Mesothelial cell of epicardium (in vitro differentiated cells): ENCODE data around the gene NDC80. TPM values are rescaled to one million over a fixed set of nuclear protein-coding genes. Genes with fewer than 3 reads are reported as not detected.
A peak's percentile ranks its signal among the peaks of the same experiment; 100 is the strongest.

Experiments
- DNase-seq, 2 experiments: peaks; one replicate each; pipeline ENCODE4 v3.0.0; 2021; ENCODE audit warnings: low spot score in 2 of 2; ENCODE audit not compliant: unreplicated experiment in 2 of 2
- H3K27ac Mint-ChIP-seq: 2 replicates; pipeline ENCODE4 v1.8.0; 2021; ENCODE audit warnings: mixed read lengths
- H3K27me3 Mint-ChIP-seq: 2 replicates; pipeline ENCODE4 v1.8.0; 2021; ENCODE audit warnings: low read depth, mixed read lengths
- H3K36me3 Mint-ChIP-seq: 2 replicates; pipeline ENCODE4 v1.8.0; 2021; ENCODE audit warnings: mixed read lengths
- H3K4me1 Mint-ChIP-seq: 2 replicates; pipeline ENCODE4 v1.8.0; 2021; ENCODE audit warnings: mixed read lengths
- H3K4me3 Mint-ChIP-seq: 2 replicates; pipeline ENCODE4 v1.8.0; 2021; ENCODE audit warnings: mild to moderate bottlenecking, moderate library complexity, mixed read lengths
- H3K9me3 Mint-ChIP-seq: 2 replicates; pipeline ENCODE4 v1.8.0; 2021; ENCODE audit warnings: mixed read lengths
- total RNA-seq: library from RNA; stranded (reverse); gene quantifications from 3 replicates; pipeline ENCODE4 v1.2.1, GENCODE V29; 2021
- TF ChIP-seq, protein P1 (sequence below): fragments of 200-600 bp; sonication (generic); IDR thresholded peaks from one replicate; pipeline ENCODE4 v1.5.0; 2021; ENCODE audit warnings: antibody characterized with exemption; ENCODE audit not compliant: unreplicated experiment

The NDC80 gene
- total RNA-seq, 1 donor from 2014 or later = 13.4 TPM

DNA sequence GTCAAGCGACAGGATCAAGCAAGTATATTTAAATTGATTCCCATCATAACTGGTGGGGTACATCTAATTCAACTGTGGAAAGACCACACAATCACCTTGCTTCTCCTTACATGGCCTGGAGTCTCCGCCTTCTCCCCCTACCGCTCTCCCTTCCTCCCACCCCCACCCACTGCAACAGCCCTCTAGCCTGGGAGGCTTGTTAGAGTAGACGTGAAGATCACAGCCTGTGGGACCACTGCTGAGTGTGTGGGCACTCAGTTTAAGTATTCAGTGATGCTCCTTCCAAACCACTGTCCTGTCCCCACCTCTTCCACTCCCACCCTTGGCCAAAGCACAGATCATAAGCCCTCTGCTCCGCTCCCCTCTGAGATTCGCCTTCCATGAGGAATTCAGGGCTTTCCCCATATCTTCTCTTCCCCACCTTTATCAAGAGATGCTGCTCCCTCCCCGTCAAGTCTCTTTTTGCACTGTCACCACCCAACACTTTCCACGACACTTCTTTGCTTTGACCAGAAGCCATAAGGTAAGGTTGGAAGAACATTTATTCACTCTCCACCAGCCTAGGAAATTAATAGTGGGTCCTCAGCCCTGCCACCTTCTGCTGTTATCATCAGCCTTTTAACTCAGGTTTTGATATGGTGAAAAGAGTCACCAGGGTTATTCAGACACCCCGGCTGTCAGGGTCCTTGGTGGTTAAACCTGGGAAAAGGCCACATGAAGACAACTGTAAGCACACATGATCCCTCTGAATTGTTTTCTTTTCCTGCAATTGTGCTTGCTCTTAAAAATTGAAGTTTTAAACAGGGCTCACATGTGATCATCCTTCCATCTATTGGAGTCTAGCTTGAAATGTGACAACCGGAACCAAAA, 1.8 kb upstream of the NDC80 start:
- Mint-ChIP-seq H3K4me1 (peaks cover 42% of the 10 kb centered on the region), H3K36me3 (peaks cover 7% of the 10 kb centered on the region), H3K4me3 (peak overlapping the region; percentile 97), H3K9me3 (no peaks in the 10 kb centered on the region), H3K27me3 (no peaks in the 10 kb centered on the region), H3K27ac (no peak overlapping the region)
- no peak for DNase-seq
- TF ChIP-seq, protein P1, sequence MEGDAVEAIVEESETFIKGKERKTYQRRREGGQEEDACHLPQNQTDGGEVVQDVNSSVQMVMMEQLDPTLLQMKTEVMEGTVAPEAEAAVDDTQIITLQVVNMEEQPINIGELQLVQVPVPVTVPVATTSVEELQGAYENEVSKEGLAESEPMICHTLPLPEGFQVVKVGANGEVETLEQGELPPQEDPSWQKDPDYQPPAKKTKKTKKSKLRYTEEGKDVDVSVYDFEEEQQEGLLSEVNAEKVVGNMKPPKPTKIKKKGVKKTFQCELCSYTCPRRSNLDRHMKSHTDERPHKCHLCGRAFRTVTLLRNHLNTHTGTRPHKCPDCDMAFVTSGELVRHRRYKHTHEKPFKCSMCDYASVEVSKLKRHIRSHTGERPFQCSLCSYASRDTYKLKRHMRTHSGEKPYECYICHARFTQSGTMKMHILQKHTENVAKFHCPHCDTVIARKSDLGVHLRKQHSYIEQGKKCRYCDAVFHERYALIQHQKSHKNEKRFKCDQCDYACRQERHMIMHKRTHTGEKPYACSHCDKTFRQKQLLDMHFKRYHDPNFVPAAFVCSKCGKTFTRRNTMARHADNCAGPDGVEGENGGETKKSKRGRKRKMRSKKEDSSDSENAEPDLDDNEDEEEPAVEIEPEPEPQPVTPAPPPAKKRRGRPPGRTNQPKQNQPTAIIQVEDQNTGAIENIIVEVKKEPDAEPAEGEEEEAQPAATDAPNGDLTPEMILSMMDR = no peak

DNA sequence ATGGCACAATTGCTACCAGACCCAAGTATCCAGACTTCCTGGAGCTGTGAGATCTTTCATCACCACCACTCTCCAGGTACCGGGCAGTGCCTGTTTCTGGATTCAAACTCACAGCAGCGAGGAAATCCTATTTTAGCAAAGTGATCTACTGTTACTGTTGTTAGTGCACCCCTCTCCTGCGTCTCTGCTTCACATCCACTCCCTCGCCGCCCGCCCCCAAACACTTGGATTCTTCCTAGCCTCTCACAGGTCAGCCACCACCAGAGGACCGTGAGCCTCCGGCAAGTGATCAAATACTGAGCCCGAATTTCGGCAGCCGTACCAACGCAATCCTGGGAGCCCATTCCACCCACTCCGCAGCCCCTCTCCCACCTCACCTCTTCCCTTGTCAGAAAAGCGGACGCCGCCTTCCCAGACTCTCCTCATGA, 571 bp upstream of the NDC80 start:
- H3K4me3 Mint-ChIP-seq = peak overlapping the region; percentile 97
- H3K4me1 Mint-ChIP-seq = peaks cover 42% of the 10 kb centered on the region
- no peaks in the 10 kb centered on the region for H3K27me3 Mint-ChIP-seq
- peak overlapping the region; percentile 98 for H3K27ac Mint-ChIP-seq
- no peaks in the 10 kb centered on the region for H3K9me3 Mint-ChIP-seq
- peaks cover 3% of the 10 kb centered on the region for H3K36me3 Mint-ChIP-seq
- DNase-seq = peak; percentile 37 to 69
- TF ChIP-seq, protein P1 = no peak

DNA sequence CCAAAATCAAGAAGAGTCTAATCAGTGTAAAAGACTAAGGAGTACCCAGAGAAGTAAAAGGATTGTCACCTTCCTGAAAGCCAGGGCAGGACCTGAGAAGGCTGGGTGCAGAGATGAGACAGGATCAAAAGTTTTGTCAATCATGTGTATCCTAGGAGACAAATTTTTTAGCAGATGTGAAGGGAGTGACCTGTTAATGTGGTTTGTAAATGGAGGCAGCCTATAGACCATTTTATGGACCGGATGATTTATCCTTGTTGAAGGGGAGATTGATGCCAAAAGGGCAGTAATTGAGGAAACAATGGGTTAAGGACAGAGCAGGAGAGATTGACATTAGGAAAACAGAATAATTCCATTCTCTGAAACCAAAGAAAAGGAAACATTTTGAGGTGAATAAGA, 813 bp downstream of the NDC80 start:
- Mint-ChIP-seq H3K27ac (peak overlapping the region; percentile 98), H3K4me3 (peak overlapping the region; percentile 97), H3K9me3 (no peaks in the 10 kb centered on the region), H3K27me3 (no peaks in the 10 kb centered on the region), H3K36me3 (peaks cover 3% of the 10 kb centered on the region), H3K4me1 (peaks cover 42% of the 10 kb centered on the region)
- DNase-seq = no peak
- TF ChIP-seq, protein P1 = no peak

DNA sequence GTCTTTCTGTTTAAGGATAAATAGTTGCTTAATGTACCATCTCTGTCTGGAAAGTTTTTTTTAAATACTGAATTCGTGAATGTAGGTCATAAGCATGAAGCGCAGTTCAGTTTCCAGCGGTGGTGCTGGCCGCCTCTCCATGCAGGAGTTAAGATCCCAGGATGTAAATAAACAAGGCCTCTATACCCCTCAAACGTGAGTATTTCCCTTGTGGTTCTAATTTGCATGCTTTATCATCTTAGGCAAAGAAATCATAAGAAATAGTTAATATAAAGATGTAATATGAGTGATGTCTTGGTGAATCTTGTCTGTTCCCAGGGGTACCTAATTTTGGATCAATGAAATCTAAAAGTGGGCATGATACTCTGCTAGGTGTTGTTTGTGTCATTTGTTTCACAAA, 1.5 kb downstream of the NDC80 start:
- TF ChIP-seq, protein P1 = no peak
- peaks cover 42% of the 10 kb centered on the region for H3K4me1 Mint-ChIP-seq
- H3K4me3 Mint-ChIP-seq = peak overlapping the region; percentile 97
- no peaks in the 10 kb centered on the region for H3K27me3 Mint-ChIP-seq
- no peaks in the 10 kb centered on the region for H3K9me3 Mint-ChIP-seq
- H3K36me3 Mint-ChIP-seq = peaks cover 5% of the 10 kb centered on the region
- H3K27ac Mint-ChIP-seq = no peak overlapping the region
- DNase-seq = no peak

DNA sequence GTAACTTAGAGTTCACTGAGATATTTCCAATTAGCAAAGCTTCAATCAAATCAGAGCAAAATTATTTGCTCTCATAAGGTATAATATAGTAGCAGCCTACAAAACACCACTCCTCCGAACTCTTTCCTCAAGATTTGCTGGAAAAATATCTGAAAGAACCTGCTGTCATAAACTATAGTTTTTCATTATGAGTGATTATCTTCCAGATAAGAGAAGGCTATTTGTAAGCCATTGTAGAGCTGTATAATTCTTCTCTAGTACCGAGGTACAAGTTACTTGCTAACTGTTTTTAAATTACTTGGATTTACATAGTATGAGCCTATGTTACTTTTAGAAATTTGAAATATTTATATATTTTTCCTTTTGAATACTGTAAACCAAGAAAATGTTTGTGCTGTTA, 2.1 kb downstream of the NDC80 start:
- DNase-seq = no peak
- TF ChIP-seq, protein P1 = no peak
- Mint-ChIP-seq H3K36me3 (peaks cover 5% of the 10 kb centered on the region), H3K4me1 (peaks cover 39% of the 10 kb centered on the region), H3K27me3 (no peaks in the 10 kb centered on the region), H3K9me3 (no peaks in the 10 kb centered on the region), H3K27ac (no peak overlapping the region), H3K4me3 (peak overlapping the region; percentile 97)
